Activated effector memory CD4-positive, alpha-beta T cell treated with anti-CD3 and anti-CD28 coated beads, Interleukin-2, amount 50 U/mL, for 16 hours (primary cell): ENCODE measurements around the gene HOOK1.
"Not testable (repeated sequence)": the region's sequence is repeated elsewhere in the genome, so short reads cannot be mapped to it uniquely, and the experiment has no call there.

Experiments used
- DNase-seq: peaks from one replicate; pipeline ENCODE4 v3.0.0-alpha.2; 2020

HOOK1 gene

DNA sequence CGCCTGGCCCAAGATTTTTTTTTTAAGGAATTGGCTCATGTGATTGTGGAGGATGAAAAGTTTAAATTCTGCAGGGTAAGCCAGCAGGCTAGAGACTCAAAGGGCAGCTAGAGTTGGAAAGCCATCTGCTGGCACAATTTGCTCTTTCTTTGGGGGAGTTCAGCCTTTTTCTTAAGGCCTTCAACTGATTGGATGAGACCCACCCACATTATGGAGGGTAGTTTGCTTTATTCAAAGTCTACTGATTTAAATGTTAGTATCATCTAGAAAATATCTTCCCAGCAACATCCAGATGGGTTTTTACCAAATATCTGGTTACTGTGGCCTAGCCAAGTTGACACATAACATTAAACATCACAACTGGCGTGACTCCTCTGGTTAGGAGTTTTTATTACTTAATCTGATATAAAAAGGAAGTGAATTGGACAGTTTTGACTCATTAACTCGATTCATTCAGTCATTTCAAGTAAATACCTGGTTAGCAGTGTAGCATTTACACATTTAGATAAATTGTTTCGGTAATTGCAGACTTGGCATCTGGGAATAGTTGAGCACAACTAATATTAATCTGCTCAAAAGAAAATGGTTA, 12.4 kb downstream of the HOOK1 start:
- no peak for DNase-seq

DNA sequence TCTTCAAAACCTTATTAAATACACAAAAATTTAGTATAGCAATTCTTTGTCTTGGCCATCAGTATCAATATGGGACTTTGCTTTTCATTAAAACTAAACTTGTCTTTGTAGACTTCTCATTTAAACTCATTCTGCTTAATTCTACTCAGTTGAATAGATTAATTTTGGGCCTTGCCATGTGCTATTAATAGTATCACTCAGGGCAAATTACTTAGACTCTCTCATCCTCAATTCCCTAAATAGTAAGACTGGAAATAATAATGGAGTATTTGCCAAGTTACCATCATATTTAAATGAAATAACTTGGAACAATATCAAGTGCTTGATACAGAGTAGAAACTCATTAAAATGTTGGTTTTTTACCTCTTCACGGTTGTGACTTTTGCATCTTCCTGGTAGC, 13.4 kb downstream of the HOOK1 start:
- no peak for DNase-seq

DNA sequence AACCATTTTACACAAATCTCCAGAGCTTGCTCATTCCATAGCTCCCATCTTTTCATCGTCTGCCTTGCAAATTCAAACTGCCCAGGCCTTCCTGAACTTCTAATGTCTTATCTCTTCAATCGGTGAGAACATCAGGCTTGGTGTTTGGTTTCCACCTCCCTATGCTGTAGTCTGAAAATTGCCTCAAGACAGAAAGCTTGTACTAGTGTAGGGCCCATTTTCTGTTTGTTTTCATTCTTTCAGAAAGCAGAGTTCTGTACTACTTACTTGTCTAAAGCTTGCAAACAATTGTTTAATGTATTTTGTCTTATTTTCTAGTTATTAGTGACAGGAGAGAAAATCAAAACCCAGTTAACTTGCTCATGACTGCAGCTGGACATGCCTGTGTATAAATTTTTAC, 16.8 kb downstream of the HOOK1 start:
- DNase-seq = no peak

DNA sequence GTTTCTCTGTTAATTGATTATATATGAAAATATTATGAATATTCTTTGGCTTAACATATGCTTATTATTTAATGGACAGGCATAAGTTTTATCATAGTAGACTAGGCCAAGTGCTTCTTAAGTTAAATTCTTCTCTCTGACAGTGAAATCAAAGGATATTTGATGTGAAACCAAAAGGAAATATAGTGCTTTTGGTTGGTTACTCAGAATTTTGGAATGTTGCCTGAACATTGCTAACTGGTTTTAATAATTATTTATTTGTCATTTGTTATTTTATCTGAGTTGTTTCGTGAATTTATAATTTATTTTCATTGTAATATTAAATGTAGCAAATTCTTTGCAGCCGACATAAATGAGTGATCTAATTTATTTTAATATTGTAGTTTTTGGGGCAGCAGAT, 18.3 kb downstream of the HOOK1 start:
- DNase-seq = no peak

DNA sequence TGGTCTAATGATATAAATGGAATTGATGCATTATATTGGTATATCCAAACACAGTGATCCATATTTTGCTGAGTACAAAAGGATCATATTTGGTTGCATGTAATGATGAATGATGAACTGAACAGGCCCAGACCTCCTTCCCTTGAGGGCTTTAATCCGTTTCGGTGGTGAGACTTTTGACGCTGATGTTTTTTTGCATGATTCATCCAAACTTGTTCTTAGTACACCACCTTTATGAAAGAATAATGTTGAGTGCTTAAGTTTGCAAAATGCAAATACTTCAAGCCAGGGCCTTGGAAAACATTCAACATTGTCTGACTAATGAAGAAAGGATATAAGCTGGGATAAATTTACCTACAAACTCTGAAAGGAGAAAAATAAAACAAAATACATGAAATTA, 19.2 kb downstream of the HOOK1 start:
- DNase-seq = no peak

DNA sequence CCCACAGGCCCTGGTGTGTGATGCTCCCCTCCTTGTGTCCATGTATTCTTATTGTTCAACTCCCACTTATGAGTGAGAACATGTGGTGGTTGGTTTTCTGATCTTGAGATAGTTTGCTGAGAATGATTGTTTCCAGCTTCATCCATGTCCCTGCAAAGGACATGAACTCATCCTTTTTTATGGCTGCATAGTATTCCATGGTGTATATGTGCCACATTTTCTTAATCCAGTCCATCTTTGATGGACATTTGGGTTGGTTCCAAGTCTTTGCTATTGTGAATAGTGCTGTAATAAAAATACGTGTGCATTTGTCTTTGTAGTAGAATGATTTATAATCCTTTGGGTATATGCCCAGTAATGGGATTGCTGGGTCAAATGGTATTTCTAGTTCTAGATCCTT, 23.1 kb downstream of the HOOK1 start:
- DNase-seq = not testable (repeated sequence)

DNA sequence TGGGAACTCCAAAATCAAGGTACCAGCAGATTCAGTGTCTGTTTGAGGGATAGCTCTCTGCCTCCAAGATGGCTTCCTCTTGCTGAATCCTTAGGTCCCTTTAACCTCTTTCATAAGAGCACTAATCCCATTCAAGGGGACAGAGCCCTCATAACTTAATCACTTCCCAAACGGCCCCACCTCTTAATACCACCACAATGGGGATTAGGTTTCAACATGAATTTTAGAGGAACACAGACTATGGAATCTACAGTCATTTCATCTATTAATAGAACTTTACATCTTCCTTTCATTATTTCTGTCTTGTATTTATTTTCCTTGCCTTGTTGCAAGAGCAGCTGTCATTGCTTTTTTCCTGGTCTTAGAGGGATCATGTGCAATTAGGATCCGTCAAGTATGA, 30.3 kb downstream of the HOOK1 start:
- DNase-seq = no peak

DNA sequence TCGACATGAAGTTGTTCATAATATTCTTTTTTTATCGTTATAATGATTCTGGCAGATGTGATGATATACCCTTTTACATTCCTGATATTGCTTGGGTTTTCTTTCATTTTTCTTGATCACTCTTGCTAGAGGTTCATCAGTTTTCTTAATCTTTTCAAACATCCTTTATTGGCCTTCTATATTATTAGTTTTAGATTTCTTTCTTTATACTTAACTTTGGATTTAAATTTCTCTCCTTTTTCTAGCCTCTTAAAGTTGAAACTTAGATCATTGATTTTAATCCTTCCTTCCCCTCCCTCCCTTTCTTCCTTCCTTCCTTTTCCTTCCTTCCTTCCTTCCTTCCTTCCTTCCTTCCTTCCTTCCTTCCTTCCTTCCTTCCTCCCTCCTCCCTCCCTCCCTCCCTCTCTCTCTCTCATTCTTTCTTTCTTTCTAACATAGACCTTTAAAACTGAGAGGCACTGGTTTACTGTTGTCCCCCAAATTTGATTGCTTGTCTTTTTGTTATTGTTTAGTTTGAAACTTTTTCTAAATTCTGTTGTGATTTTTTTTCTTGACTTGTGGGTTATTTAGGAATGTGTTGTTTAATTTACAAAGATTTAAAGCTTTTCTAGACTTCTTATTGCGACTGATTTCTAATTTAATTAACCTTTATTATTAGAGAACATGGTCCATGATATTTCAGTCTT, 31.6 kb downstream of the HOOK1 start:
- DNase-seq = no peak

DNA sequence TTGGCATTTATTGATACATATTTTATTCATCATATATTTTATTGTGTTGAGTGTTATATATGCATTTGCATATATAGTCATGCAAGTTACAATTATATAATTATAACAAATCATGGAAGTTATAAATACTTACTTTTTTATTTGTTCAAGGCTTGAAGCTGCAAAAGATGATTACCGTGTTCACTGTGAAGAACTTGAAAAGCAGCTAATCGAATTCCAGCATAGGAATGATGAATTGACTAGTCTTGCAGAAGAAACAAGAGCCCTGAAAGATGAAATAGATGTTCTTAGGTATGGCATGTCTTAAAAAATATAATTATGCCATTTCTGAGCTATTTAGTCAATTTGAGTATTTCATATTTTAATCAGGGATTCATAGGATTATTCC, 32.1 kb downstream of the HOOK1 start:
- DNase-seq = no peak

DNA sequence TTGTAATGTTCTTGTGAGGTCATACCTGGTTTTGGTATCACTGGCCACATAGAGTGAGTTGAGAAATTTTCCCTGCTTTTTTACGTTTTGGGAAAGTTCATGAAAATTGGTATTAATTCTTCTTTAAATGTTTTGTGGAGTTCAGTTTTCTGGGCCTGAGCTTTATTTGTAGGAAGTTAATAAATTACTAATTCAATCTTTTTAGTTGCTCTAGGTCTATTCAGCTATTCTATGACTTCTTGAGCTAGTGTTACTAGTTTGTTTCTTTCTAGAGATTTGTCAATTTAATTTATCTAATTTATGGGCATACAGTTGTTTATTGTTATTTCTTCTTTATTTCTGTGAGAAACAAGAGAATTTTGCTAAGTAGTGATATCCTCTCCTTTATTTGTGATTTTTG, 37.4 kb downstream of the HOOK1 start:
- no peak for DNase-seq

DNA sequence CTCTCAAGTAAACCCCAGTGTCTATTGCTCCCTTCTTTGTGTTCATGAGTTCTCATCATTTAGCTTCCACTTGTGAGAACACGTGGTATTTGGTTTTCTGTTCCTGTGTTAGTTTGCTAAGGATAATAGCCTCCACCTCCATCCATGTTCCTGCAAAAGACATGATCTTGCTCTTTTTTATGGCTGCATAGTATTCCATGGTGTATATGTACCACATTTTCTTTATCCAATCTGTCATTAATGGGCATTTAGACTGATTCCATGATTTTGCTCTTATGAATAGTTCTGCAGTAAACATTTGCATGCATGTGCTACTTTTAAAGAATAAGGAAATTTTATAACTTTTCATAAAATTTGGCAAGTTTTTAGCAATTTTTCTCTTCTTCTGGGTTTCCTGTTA, 40.5 kb downstream of the HOOK1 start:
- DNase-seq = not testable (repeated sequence)

DNA sequence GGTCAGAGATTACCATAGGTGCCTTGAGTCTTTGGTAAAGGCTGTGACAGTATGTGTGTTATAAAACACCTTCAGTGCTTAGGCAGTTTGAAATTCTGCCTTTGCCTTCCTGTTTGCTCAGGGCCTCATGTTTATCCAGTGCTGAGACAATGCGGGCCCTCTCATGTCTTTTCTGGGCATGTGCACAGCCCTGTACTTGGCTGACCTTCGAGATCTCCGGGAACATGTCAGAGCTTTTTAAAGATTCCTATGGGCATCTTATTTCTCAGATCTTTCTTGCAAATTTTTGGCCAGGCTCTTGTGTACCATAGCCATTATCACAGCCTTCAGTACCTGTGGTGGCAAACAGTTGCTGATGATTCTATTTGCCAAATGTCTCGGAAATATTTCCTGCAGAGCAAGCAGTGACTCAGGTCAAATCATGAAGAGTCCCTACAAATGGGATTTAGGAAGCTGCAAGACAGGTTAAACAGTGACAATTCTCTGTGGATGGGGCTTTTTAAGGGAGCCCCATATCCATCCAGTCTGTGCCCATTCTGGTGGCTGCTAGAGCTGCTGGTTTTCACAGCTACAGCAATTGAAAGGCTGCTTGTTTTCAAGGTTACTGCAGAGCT, 42.1 kb downstream of the HOOK1 start:
- DNase-seq = no peak

DNA sequence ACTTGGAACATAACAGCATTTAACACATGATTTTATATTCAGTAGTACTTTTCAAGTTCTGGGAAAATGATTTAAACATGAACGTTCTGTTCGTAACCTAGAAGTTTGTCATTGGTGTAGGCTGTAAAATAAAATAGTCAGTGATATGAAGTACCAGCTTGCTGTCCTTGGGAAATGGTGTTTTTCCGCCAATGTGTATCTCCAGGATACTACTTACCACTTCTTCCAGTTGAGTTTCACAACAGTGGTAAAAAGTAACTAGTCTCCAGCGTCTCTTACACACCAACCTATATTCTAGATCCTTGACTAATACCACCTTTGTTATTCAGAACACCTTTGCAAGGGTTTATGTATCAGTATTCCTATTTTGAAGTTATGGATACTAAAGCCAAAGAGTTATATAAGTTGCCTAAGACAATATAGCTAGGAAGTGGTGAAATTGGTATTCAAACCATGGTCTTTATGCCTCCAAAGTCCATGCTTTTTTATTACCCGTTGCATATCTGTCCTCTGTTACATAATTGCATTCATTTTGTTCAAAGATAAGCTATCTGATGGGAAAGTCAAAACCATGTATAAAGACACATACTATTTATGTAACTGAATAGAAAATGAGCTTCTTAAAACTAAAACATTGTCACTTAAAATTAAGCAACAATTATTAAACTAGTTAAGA, 43.1 kb downstream of the HOOK1 start:
- DNase-seq = no peak

DNA sequence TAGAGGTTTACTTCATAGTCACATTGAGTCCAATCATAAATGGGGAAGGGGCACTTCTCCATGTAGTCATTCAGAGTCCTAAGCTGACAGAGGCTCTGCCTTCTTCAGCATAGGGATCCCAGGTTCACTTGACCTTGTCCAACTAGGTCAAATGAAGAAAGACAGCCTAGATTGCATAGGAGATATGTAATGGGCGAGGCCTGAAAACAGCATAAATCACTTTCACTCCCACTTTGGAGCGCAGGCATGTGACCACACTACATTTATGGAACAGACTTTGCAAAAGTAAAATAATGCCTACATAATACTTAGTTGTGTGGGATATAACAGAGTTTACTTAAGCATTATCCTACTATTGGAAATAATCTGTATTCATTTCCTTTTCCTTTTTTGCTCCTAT, 51.7 kb downstream of the HOOK1 start:
- DNase-seq = no peak

DNA sequence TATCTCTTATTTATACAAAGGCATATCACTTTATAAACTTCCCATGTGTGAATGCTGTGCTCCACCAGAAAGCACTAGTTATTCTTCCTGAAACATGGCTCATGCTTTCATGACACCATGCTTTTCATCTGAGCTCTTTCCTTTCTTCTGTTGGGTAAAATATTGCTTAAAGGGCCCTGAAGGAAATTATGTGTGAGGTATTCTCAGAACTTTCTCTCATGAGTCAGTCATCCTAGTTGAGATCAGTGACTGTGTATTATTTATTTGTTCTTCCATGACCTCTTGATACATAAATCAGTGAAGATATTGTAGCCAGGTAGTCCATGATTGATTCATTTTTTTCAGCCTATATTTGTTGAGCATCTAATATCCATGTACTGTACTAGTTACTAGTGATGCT, 57.0 kb downstream of the HOOK1 start:
- no peak for DNase-seq

DNA sequence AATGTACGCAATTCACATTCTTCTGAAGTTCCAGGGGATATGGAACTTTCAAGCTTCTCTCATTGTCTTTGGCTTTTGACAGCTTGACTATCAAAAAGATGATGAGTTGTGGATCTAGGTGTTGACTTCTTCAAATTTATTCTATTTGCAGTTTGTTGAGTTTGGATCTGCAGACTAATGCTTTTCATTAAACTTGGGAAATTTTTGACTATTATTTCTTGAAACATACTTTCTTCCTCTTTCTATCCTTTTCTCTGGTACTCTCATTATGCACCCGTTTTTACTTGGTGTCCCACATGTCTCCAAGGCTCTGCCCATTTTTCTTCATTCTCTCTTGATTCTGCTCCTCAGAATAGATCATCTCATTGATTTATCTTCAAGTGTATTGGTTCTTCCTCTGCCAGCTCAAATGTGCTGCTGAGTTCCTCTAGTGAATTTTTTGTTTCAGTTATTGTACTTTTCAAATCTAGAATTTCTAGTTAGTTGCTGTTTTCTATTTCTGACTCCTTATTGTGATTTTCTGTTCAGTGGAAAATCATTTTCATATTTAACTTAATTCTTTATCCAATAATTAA, 62.4 kb downstream of the HOOK1 start:
- no peak for DNase-seq

DNA sequence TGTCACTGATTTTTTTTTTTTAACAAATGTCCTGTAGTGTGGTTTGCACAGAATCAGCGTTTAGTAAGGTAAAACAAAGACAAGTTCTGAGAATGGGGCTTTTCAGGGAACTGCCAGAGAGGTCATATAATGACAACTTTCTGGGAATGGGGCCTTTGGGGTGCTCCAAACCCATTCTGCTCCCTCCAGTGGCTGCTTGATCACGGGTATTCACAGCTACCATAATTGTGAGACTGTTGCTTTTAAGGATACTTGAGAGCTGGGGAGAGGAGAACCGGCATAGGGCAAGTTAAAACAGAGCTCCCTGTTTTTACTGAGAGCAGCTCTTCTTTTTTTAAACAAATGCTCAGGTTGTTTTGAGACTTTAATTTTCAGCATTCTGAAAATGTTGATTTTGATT, 63.6 kb downstream of the HOOK1 start:
- no peak for DNase-seq

DNA sequence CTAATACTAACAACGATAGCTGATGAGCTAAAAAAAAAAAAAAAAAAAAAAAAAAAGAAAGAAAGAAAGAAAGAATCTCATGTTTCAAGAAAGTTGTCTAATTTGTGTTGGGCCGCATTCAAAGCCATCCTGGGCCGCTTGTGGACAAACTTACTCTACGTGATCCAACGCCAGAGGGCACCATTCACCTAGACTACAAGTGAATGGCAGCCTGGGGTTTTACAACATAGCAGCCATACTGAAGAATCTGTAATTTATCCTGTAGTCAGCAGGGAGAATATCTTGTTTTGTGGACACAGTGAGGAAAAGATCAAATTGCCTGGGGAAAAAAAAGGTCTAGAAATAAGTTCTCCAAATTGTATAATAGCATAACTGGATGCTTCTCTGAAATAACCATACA, 64.8 kb downstream of the HOOK1 start:
- DNase-seq = peak; percentile 68

DNA sequence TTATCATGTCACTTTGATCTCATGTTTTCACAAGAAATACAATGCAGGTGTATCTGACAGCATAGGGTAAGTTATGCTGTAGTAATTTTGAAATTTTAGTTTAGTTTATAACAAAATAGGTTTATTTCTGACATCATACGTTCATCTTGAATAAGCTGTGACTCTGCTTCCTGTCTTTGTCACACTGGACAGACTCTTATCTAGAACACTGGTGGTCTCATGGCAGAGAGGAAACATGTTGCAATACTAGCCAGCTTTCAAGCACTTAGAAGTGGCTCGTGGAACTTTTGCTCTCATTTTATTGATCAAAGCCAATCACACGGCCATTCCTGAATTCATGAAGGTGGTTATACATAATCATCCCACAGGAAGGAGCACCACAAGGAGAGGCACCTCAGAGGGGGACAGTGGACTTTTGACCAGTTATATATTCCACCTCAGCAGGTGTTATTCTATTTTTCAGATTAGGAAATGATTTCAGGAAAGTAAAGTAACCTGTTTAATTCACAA, 65.3 kb downstream of the HOOK1 start:
- no peak for DNase-seq

DNA sequence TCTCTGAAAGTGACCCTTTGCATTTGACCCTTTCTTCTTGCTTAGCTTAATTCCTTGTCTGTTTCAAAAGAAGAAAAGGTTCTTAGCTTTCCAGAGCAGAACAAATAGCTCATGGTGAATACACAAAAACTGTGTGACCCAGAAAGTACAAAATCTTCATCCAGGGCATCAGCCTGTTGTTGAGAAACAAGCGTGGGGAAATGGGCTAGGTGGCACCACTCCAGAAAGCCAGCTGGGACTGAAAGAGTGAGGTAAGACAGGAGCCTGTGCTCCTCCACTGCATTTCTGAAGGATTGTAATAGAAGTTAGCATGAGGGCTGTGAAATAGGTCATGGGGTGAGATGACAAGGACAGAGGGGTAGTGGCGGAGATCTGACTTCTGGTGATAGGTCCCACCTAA, 66.0 kb downstream of the HOOK1 start:
- no peak for DNase-seq

DNA sequence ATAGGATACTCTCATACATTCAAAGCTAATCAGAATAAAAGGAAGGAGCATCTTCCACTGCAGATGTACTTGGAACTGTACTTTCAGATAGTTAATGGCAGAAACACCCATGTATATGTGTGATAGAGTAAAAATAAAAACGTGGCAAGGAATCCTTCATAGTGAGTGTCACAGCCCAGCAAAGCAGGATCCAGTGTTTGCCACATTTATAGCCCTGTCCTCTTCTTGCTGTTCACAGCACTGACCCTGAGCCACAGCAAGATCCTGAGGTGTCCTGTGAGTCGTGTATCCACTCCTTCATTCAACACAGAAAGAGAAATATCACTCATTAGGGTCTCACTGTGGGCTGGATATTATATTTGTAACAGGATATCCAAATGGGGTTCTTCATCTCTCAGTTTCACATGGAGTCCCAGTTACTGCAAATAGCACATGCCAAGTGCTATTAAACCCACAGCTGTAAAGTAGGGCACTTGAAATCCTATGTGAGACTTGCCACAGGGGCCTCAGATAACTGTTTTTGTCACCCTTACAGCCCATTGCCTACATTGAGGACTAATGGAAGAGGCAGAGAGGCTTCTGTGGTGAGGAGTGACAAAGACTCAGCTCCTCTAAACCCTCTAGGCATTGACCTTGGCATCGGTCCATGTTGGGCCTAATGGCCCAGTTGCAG, 70.5 kb downstream of the HOOK1 start:
- no peak for DNase-seq

DNA sequence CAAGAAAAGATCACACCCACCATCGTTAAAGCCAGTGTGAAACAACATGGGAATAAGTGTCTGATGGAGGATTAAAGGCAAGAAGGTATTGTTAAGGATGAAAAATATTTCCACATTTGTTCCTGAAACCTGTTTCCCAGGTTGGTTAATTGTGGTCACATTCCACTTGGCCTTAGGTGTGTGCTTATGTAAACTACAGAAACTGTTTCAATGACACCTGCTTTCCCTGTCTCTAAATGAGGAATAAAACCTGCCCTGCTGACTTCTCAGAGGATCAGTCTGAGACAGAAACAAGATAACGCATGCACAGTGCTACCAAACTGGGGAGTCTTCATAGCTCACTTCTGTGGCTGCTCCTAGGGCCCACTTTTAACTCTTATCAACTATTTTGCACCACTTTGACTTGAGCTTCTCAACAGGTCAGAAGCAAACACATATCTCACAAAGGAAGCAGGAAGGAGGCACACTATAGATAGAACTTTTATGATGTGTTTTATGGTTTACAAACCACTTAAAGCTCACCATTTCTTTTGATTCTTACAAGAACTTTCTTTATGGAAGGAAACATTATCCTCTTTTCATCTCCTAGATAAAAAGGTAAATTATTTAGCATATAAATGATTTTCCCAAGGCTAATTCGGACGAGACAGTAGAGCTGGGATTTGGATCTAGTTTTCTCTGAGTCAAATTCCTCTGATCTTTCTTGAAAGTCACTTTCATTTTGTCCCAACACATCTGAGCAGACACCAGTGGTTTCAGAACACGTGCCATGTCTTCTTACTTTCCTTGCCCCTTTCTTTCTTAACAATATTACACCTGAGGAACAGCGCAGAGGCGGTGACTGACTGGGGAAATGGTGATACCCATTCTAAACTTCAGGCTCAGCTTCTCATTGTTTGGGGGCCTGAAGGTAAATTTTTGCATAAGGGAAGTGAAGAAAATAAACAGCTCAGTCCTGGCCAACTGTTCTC, 78.4 kb downstream of the HOOK1 start:
- no peak for DNase-seq
